GM23338 (cell line): ENCODE results near the gene LIX1L. TPM values are rescaled to one million over a fixed set of nuclear protein-coding genes. Genes with fewer than 3 reads are reported as not detected.

Source experiments
- ATAC-seq: fragments of 200-7000 bp; cut with Tn5 transposase; 3 replicates; pipeline ENCODE4 v1.9.1; 2020
- DNase-seq: peaks from one replicate; pipeline ENCODE4 v3.0.0-alpha.2; 2015; ENCODE audit warnings: low spot score
- H2AFZ ChIP-seq: fragments of 200-600 bp; sonication (generic); 2 replicates; pipeline ENCODE4 v1.8.0; 2016; ENCODE audit warnings: antibody characterized with exemption, mild to moderate bottlenecking, moderate library complexity
- H3F3A ChIP-seq: fragments of 200-600 bp; sonication (generic); replicated peaks from 2 replicates; pipeline ENCODE4 v1.8.0; 2017; ENCODE audit warnings: antibody characterized with exemption, mixed run types, low read depth
- H3K27ac ChIP-seq: fragments of 200-600 bp; sonication (generic); 2 replicates; pipeline ENCODE4 v1.6.1; 2016; ENCODE audit warnings: low read depth
- H3K27me3 ChIP-seq: fragments of 200-600 bp; sonication (generic); 2 replicates; pipeline ENCODE4 v1.8.0; 2016; ENCODE audit warnings: mild to moderate bottlenecking, mixed run types, moderate library complexity; ENCODE audit not compliant: insufficient read depth
- H3K36me3 ChIP-seq: fragments of 200-600 bp; sonication (generic); 2 replicates; pipeline ENCODE4 v1.8.0; 2016; ENCODE audit warnings: mild to moderate bottlenecking; ENCODE audit not compliant: insufficient read depth
- H3K4me1 ChIP-seq: fragments of 200-600 bp; sonication (generic); 2 replicates; pipeline ENCODE4 v1.8.0; 2016; ENCODE audit warnings: mild to moderate bottlenecking, moderate library complexity; ENCODE audit not compliant: insufficient read depth
- H3K4me2 ChIP-seq: fragments of 200-600 bp; sonication (generic); 2 replicates; pipeline ENCODE4 v1.7.1; 2017; ENCODE audit warnings: mixed run types
- H3K4me3 ChIP-seq: fragments of 200-600 bp; sonication (generic); 2 replicates; pipeline ENCODE4 v1.6.1; 2016; ENCODE audit warnings: mixed run types
- H3K79me2 ChIP-seq: fragments of 200-600 bp; sonication (generic); replicated peaks from 2 replicates; pipeline ENCODE4 v1.8.0; 2017; ENCODE audit warnings: mild to moderate bottlenecking; ENCODE audit not compliant: insufficient read depth
- H3K9me2 ChIP-seq: fragments of 200-600 bp; sonication (generic); 2 replicates; pipeline ENCODE4 v1.8.0; 2017; ENCODE audit not compliant: insufficient read depth
- H4K20me1 ChIP-seq: fragments of 200-600 bp; sonication (generic); replicated peaks from 2 replicates; pipeline ENCODE4 v1.8.0; 2017; ENCODE audit warnings: mild to moderate bottlenecking; ENCODE audit not compliant: insufficient read depth
- H3K27ac Mint-ChIP-seq: 2 replicates; pipeline ENCODE4 v1.8.0; 2020; ENCODE audit warnings: inconsistent platforms, mild to moderate bottlenecking, moderate library complexity, mixed read lengths
- H3K27me3 Mint-ChIP-seq: 3 replicates; pipeline ENCODE4 v1.8.0; 2022; ENCODE audit warnings: low read depth, mild to moderate bottlenecking, moderate library complexity, mixed read lengths, inconsistent platforms; ENCODE audit not compliant: insufficient read depth, poor library complexity
- H3K36me3 Mint-ChIP-seq: 3 replicates; pipeline ENCODE4 v1.8.0; 2021; ENCODE audit warnings: low read depth, mild to moderate bottlenecking, inconsistent platforms, moderate library complexity, mixed read lengths
- H3K4me1 Mint-ChIP-seq: 3 replicates; pipeline ENCODE4 v1.8.0; 2020; ENCODE audit warnings: mild to moderate bottlenecking, inconsistent platforms, mixed read lengths
- H3K4me3 Mint-ChIP-seq: 3 replicates; pipeline ENCODE4 v1.8.0; 2021; ENCODE audit warnings: moderate library complexity, mild to moderate bottlenecking, inconsistent platforms, mixed read lengths
- H3K9me3 Mint-ChIP-seq: 3 replicates; pipeline ENCODE4 v1.8.0; 2020; ENCODE audit warnings: moderate library complexity, mild to moderate bottlenecking, inconsistent platforms, mixed read lengths
- CREB1 ChIP-seq: fragments of 250-450 bp; sonication (Bioruptor Pico); IDR thresholded peaks from 2 replicates; pipeline ENCODE4 v1.5.0; 2020; ENCODE audit warnings: low read depth, mild to moderate bottlenecking, moderate library complexity
- EZH2 ChIP-seq: fragments of 200-600 bp; sonication (generic); IDR thresholded peaks from one replicate; pipeline ENCODE4 v1.8.0; 2017; ENCODE audit warnings: antibody characterized with exemption, mild to moderate bottlenecking, low read depth; ENCODE audit not compliant: unreplicated experiment
- EZH2phosphoT487 ChIP-seq: fragments of 200-600 bp; sonication (generic); IDR thresholded peaks from one replicate; pipeline ENCODE4 v1.8.1; 2018; ENCODE audit warnings: antibody characterized with exemption; ENCODE audit not compliant: unreplicated experiment
- JUNB ChIP-seq: IDR thresholded peaks from one replicate; pipeline ENCODE4 v1.6.1; 2016; ENCODE audit warnings: antibody characterized with exemption; ENCODE audit not compliant: unreplicated experiment
- POLR2AphosphoS5 ChIP-seq: IDR thresholded peaks from 2 replicates; pipeline ENCODE4 v1.6.1; 2016; ENCODE audit warnings: antibody characterized with exemption, low read depth
- STAT1 ChIP-seq: IDR thresholded peaks from one replicate; pipeline ENCODE4 v1.6.1; 2016; ENCODE audit warnings: antibody characterized with exemption; ENCODE audit not compliant: unreplicated experiment
- ZNF114 ChIP-seq: fragments of 250-450 bp; sonication (Bioruptor Pico); IDR thresholded peaks from 2 replicates; pipeline ENCODE4 v1.5.0; 2020; ENCODE audit warnings: mild to moderate bottlenecking, moderate library complexity
- ZNF331 ChIP-seq: fragments of 250-450 bp; sonication (Bioruptor Pico); IDR thresholded peaks from 2 replicates; pipeline ENCODE4 v1.5.0; 2020; ENCODE audit warnings: low read depth, mild to moderate bottlenecking, moderate library complexity
- polyA plus RNA-seq: library from polyadenylated mRNA; unstranded; fragments of >200 nt; fragmentation: Nextera tagmentation; extraction: Ambion mirVana; gene quantifications from 2 replicates; pipeline ENCODE4 v1.2.1, GENCODE V29; 2016
- total RNA-seq: library from RNA; depleted of rRNA; stranded (reverse); fragments of >200 nt; shearing (Covaris generic); gene quantifications from 2 replicates; pipeline ENCODE4 v1.2.3, GENCODE V29; 2014
- TF ChIP-seq, protein P1 (sequence below): IDR thresholded peaks from one replicate; pipeline ENCODE4 v1.6.1; 2018; ENCODE audit warnings: antibody characterized with exemption; ENCODE audit not compliant: unreplicated experiment
- TF ChIP-seq, protein P2 (sequence below): fragments of 250-450 bp; sonication (Bioruptor Pico); IDR thresholded peaks from 2 replicates; pipeline ENCODE4 v1.5.0; 2020; ENCODE audit warnings: mild to moderate bottlenecking, moderate library complexity
- TF ChIP-seq, protein P3 (sequence below), 2 experiments: fragments of 200-600 bp in 1 of 2; sonication (generic) in 1 of 2; conservative IDR thresholded peaks; 2 replicates each; pipeline versions ENCODE4 v1.5.1 to v1.6.1; 2016 to 2017; ENCODE audit warnings: antibody characterized with exemption in 2 of 2, low read depth in 2 of 2, mild to moderate bottlenecking in 2 of 2, moderate library complexity in 1 of 2

LIX1L gene
- total and polyA plus RNA-seq, 2 experiments from 2014 or later = 0.76 to 2.6 TPM

DNA sequence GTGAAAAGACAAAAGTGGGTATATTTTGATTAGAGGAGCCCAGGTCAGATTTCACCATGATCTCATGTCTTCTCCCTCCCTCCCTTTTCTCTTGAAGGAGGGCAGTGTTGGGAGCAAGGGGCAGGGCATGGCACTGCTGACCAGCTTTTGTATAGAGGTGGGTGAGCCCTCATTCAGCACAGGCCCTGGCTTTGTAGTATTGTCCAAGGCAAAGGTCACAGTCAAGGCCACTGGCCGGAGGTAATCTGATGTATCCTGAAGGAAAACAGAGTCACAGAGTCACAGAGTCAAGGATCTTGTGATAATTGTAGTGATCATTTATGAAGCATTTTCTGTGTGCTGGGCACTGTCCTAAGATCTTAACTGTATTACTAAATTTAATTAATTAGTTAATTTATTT lies 59.8 kb downstream of the LIX1L start (continued):
- TF ChIP-seq STAT1 (no peak), EZH2phosphoT487 (no peak)

DNA sequence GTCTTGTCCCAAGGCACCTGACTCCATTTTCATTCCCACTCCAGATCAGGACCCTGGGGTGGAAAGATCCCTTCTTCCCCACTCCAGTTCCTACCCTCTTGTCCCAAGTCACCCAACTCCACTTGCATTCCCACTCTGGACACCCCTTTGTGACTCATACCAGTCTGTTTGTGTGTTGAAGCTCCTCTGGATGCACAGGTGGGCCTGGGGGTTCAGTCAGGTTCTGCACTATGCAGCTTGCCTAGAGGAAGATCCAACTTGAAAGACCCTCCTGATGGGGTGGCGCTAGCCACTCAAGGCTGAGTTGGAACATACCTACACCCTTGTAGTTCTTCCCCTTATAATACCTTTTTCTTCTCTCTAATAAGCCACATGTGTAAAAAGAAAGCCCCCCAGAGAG lies 62.3 kb downstream of the LIX1L start:
- Mint-ChIP-seq H3K36me3 (no peaks in the 10 kb centered on the region), H3K4me3 (no peak overlapping the region), H3K27me3 (peaks cover 12% of the 10 kb centered on the region), H3K9me3 (no peaks in the 10 kb centered on the region; the same call in 2 of the 3 replicates), H3K4me1 (peaks cover 6% of the 10 kb centered on the region; the same call in 2 of the 3 replicates), H3K27ac (no peak overlapping the region)
- Histone ChIP-seq H3K27me3 (no peaks in the 10 kb centered on the region), H3K79me2 (no peaks in the 10 kb centered on the region), H3K27ac (no peak overlapping the region), H3K9me2 (no peaks in the 10 kb centered on the region), H3K4me1 (peaks cover 3% of the 10 kb centered on the region; the same call in 1 of the 2 replicates), H4K20me1 (no peaks in the 10 kb centered on the region), H3K36me3 (no peaks in the 10 kb centered on the region), H3K4me3 (no peak overlapping the region), H2AFZ (no peak overlapping the region), H3F3A (no peaks in the 10 kb centered on the region), H3K4me2 (no peak overlapping the region)
- TF ChIP-seq STAT1 = no peak
- no peak for TF ChIP-seq ZNF114 (CRISPR knock-in tag)
- TF ChIP-seq EZH2phosphoT487 = no peak
- TF ChIP-seq, protein P1, sequence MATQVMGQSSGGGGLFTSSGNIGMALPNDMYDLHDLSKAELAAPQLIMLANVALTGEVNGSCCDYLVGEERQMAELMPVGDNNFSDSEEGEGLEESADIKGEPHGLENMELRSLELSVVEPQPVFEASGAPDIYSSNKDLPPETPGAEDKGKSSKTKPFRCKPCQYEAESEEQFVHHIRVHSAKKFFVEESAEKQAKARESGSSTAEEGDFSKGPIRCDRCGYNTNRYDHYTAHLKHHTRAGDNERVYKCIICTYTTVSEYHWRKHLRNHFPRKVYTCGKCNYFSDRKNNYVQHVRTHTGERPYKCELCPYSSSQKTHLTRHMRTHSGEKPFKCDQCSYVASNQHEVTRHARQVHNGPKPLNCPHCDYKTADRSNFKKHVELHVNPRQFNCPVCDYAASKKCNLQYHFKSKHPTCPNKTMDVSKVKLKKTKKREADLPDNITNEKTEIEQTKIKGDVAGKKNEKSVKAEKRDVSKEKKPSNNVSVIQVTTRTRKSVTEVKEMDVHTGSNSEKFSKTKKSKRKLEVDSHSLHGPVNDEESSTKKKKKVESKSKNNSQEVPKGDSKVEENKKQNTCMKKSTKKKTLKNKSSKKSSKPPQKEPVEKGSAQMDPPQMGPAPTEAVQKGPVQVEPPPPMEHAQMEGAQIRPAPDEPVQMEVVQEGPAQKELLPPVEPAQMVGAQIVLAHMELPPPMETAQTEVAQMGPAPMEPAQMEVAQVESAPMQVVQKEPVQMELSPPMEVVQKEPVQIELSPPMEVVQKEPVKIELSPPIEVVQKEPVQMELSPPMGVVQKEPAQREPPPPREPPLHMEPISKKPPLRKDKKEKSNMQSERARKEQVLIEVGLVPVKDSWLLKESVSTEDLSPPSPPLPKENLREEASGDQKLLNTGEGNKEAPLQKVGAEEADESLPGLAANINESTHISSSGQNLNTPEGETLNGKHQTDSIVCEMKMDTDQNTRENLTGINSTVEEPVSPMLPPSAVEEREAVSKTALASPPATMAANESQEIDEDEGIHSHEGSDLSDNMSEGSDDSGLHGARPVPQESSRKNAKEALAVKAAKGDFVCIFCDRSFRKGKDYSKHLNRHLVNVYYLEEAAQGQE = no peak
- TF ChIP-seq, protein P2, sequence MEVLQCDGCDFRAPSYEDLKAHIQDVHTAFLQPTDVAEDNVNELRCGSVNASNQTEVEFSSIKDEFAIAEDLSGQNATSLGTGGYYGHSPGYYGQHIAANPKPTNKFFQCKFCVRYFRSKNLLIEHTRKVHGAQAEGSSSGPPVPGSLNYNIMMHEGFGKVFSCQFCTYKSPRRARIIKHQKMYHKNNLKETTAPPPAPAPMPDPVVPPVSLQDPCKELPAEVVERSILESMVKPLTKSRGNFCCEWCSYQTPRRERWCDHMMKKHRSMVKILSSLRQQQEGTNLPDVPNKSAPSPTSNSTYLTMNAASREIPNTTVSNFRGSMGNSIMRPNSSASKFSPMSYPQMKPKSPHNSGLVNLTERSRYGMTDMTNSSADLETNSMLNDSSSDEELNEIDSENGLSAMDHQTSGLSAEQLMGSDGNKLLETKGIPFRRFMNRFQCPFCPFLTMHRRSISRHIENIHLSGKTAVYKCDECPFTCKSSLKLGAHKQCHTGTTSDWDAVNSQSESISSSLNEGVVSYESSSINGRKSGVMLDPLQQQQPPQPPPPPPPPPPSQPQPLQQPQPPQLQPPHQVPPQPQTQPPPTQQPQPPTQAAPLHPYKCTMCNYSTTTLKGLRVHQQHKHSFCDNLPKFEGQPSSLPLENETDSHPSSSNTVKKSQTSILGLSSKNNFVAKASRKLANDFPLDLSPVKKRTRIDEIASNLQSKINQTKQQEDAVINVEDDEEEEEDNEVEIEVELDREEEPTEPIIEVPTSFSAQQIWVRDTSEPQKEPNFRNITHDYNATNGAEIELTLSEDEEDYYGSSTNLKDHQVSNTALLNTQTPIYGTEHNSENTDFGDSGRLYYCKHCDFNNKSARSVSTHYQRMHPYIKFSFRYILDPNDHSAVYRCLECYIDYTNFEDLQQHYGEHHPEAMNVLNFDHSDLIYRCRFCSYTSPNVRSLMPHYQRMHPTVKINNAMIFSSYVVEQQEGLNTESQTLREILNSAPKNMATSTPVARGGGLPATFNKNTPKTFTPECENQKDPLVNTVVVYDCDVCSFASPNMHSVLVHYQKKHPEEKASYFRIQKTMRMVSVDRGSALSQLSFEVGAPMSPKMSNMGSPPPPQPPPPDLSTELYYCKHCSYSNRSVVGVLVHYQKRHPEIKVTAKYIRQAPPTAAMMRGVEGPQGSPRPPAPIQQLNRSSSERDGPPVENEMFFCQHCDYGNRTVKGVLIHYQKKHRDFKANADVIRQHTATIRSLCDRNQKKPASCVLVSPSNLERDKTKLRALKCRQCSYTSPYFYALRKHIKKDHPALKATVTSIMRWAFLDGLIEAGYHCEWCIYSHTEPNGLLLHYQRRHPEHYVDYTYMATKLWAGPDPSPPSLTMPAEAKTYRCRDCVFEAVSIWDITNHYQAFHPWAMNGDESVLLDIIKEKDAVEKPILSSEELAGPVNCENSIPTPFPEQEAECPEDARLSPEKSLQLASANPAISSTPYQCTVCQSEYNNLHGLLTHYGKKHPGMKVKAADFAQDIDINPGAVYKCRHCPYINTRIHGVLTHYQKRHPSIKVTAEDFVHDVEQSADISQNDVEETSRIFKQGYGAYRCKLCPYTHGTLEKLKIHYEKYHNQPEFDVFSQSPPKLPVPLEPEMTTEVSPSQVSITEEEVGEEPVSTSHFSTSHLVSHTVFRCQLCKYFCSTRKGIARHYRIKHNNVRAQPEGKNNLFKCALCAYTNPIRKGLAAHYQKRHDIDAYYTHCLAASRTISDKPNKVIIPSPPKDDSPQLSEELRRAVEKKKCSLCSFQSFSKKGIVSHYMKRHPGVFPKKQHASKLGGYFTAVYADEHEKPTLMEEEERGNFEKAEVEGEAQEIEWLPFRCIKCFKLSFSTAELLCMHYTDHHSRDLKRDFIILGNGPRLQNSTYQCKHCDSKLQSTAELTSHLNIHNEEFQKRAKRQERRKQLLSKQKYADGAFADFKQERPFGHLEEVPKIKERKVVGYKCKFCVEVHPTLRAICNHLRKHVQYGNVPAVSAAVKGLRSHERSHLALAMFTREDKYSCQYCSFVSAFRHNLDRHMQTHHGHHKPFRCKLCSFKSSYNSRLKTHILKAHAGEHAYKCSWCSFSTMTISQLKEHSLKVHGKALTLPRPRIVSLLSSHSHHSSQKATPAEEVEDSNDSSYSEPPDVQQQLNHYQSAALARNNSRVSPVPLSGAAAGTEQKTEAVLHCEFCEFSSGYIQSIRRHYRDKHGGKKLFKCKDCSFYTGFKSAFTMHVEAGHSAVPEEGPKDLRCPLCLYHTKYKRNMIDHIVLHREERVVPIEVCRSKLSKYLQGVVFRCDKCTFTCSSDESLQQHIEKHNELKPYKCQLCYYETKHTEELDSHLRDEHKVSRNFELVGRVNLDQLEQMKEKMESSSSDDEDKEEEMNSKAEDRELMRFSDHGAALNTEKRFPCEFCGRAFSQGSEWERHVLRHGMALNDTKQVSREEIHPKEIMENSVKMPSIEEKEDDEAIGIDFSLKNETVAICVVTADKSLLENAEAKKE (CRISPR knock-in tag) = no peak
- no peak for TF ChIP-seq ZNF331 (CRISPR knock-in tag)
- TF ChIP-seq EZH2 = no peak
- TF ChIP-seq, protein P3, sequence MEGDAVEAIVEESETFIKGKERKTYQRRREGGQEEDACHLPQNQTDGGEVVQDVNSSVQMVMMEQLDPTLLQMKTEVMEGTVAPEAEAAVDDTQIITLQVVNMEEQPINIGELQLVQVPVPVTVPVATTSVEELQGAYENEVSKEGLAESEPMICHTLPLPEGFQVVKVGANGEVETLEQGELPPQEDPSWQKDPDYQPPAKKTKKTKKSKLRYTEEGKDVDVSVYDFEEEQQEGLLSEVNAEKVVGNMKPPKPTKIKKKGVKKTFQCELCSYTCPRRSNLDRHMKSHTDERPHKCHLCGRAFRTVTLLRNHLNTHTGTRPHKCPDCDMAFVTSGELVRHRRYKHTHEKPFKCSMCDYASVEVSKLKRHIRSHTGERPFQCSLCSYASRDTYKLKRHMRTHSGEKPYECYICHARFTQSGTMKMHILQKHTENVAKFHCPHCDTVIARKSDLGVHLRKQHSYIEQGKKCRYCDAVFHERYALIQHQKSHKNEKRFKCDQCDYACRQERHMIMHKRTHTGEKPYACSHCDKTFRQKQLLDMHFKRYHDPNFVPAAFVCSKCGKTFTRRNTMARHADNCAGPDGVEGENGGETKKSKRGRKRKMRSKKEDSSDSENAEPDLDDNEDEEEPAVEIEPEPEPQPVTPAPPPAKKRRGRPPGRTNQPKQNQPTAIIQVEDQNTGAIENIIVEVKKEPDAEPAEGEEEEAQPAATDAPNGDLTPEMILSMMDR (conservative IDR thresholded peaks at IDR 0.05; ENCODE audit: low read depth in 2 of 2) = no peak
- no peak for TF ChIP-seq POLR2AphosphoS5
- no peak for TF ChIP-seq CREB1
- no peak for TF ChIP-seq JUNB
- DNase-seq = no peak
- ATAC-seq = no peak
